ENCODE data around the gene WEE2. TPM values are rescaled to one million over a fixed set of nuclear protein-coding genes. Genes with fewer than 3 reads are reported as not detected.

WEE2 gene
- total RNA-seq, 2 experiments from 2014 or later = not detected

DNA sequence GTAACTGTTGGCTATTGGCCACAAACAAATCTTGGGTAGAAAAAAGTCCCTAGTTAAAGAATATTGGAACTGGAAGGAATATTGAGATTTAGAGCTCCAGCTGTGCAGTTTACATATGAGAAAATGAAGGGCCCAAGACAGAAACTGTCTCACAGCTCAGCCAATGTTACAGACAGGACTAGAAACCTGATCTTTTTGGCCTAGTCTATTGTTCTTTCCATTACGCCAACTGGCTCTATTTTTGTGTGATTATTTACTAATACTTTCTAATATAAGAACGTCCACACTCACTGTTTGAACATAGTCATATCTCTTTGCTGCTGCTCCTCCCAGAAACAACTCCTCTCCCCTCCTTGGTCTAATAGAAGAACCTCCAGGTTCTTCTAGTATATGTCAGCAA, 1.2 kb downstream of the WEE2 start:
- H3K27ac Mint-ChIP-seq = no peak overlapping the region
- ATAC-seq = no peak
- no peaks in the 10 kb centered on the region for H3K9me3 Mint-ChIP-seq (ENCODE audit: low read depth)
- peaks cover 6% of the 10 kb centered on the region for H3K36me3 Mint-ChIP-seq
- peaks cover 15% of the 10 kb centered on the region for H3K27me3 Mint-ChIP-seq
- H3K4me3 Mint-ChIP-seq = no peak overlapping the region
- H3K4me1 Mint-ChIP-seq = peaks cover 19% of the 10 kb centered on the region
- CTCF ChIA-PET = interaction anchor here (1.5 to 1.7 kb wide), 2 partner anchors 29 to 54 kb away, joined by 6 to 7 read pairs; partner anchors contain the start of gene SSBP1
- DNase-seq = no peak

DNA sequence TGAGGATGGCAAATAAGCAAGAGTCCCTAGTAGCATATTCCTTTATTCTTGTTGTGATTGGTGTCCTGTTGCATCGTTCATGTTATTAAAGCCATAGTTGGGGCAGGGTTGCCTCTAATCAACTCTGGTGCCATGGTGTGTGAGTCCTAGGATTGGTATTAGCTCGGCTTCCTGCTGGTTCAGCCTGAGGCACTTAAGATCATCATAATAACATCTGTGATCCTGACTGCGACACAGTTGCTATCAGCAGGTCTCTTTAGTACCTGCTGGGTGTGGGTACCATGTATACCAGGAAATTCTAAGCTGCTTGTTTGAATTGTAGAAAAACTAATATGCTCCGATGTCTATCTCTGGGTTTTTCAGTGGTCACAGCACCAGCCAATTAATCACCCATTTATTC, 1.6 kb downstream of the WEE2 start:
- CTCF ChIA-PET = interaction anchor here (1.5 to 1.7 kb wide), 2 partner anchors 28 to 55 kb away, joined by 6 to 7 read pairs; partner anchors contain the start of gene SSBP1
- ATAC-seq = no peak
- Mint-ChIP-seq H3K4me3 (no peak overlapping the region), H3K27me3 (peaks cover 12% of the 10 kb centered on the region), H3K4me1 (peaks cover 19% of the 10 kb centered on the region), H3K27ac (no peak overlapping the region), H3K36me3 (peaks cover 6% of the 10 kb centered on the region), H3K9me3 (ENCODE audit: low read depth) (no peaks in the 10 kb centered on the region)
- DNase-seq = no peak

DNA sequence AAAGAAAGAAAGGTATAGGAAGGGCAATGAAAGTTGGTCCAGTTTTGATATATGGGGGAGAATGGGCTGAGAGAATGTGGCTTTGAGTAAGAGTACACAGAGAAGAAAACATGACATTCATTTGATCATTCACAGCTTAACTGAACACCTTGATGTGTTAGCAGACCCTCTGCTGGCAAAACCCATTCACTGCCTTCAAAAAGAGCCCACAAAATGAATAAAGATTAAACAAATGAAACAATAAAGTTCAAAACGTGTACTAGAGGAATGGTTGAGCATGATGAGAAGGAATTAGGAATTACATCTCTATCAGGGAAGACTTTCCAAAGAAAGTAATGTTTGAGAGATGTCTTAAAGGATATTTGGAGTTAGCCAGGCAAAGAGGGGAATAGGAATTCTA, 2.1 kb downstream of the WEE2 start:
- Mint-ChIP-seq H3K27ac (no peak overlapping the region), H3K27me3 (peaks cover 8% of the 10 kb centered on the region), H3K9me3 (ENCODE audit: low read depth) (no peaks in the 10 kb centered on the region), H3K4me1 (peaks cover 19% of the 10 kb centered on the region), H3K4me3 (no peak overlapping the region), H3K36me3 (peaks cover 6% of the 10 kb centered on the region)
- DNase-seq = no peak
- CTCF ChIA-PET = interaction anchor here (1.5 to 1.7 kb wide), 2 partner anchors 10 to 55 kb away, joined by 4 to 7 read pairs; no protein-coding TSS in a partner anchor
- no peak for ATAC-seq

DNA sequence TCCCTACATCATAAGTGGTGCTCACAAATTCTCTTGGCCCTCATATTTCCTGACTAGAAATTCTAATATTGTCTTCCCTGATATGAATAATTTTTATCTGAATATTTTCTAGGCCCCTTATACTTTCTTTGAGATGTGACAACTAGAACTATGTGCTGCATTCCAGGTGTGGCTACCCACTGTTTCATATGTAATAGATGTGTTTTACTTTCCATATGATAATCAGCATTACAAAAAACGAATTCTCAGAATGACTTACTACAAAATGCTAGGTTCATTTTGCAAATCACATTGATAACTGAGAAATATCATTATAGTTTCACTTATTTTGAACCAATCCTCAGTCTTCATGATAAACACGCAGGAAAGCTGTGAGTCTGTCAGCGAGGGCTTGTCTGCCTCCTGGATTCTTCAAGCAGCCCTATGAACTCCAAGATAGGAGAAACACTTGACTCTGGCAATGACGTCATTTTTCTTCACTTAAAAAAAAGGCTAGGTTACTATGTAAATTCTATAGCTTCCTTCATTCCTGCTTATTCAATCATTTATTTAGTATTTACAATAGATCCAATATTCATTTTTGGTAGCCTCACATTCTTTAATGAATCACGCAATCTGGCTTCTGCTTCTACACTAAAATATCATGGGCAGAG, 4.6 kb downstream of the WEE2 start:
- Mint-ChIP-seq H3K36me3 (peaks cover 4% of the 10 kb centered on the region), H3K27me3 (peaks cover 7% of the 10 kb centered on the region), H3K4me1 (peaks cover 19% of the 10 kb centered on the region), H3K27ac (no peak overlapping the region), H3K4me3 (no peak overlapping the region), H3K9me3 (ENCODE audit: low read depth) (no peaks in the 10 kb centered on the region)
- ATAC-seq = no peak
- CTCF ChIA-PET = interaction anchor here (0.9 to 1.3 kb wide), 2 partner anchors 25 to 32 kb away, joined by 3 read pairs; no protein-coding TSS in a partner anchor
- DNase-seq = no peak

DNA sequence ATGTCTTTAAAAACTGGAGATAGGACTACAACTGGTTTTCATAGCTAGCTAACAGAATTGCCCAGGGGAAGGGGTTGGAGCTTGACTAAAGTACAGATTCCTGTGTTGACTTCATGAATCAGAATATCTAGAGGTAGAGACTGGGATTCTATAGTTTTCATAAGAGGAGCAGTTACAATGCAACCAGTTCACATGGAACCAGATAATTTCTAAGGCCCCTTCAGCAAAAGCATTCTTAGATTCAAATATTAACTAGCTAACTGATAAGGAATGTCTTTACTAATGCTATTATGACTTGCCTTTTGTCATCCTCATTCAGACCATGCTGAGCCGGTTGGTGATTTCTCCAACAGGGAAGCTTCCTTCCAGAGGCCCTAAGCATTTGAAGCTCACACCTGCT, 5.7 kb downstream of the WEE2 start:
- peaks cover 4% of the 10 kb centered on the region for H3K36me3 Mint-ChIP-seq
- H3K27ac Mint-ChIP-seq = no peak overlapping the region
- H3K27me3 Mint-ChIP-seq = peaks cover 3% of the 10 kb centered on the region
- CTCF ChIA-PET = interaction anchor here (0.9 to 1.3 kb wide), 2 partner anchors 24 to 33 kb away, joined by 3 read pairs; partner anchors contain the start of gene SSBP1
- H3K9me3 Mint-ChIP-seq (ENCODE audit: low read depth) = no peaks in the 10 kb centered on the region
- no peak for DNase-seq
- no peak for ATAC-seq
- H3K4me1 Mint-ChIP-seq = peaks cover 19% of the 10 kb centered on the region
- H3K4me3 Mint-ChIP-seq = no peak overlapping the region

DNA sequence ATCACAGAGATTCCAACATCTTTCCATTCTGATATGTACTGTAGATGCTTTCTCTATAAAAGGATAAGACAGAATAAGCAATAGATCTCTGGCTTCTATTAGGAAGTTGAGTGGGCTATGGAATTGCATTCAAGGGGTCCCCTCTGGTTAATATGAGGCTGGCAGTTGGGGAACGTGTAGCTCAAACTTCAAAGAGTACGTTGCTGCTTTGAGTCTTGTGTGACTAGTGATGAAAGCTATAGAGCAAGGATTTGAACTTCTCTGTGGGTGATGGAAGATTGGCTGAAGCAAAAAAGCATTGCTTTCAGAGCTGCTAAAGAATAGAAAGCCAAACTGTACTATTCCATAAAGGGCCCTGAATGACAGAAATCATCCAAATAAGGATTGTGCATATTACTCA, 6.4 kb downstream of the WEE2 start:
- H3K9me3 Mint-ChIP-seq (ENCODE audit: low read depth) = no peaks in the 10 kb centered on the region
- peaks cover 19% of the 10 kb centered on the region for H3K4me1 Mint-ChIP-seq
- no peak for ATAC-seq
- peaks cover 3% of the 10 kb centered on the region for H3K27me3 Mint-ChIP-seq
- no peak overlapping the region for H3K27ac Mint-ChIP-seq
- no peak overlapping the region for H3K4me3 Mint-ChIP-seq
- DNase-seq = no peak
- peaks cover 4% of the 10 kb centered on the region for H3K36me3 Mint-ChIP-seq
- CTCF ChIA-PET = interaction anchor here (0.9 kb wide), 1 partner anchor 23 kb away, joined by 3 read pairs; the partner anchor contains the start of gene SSBP1

DNA sequence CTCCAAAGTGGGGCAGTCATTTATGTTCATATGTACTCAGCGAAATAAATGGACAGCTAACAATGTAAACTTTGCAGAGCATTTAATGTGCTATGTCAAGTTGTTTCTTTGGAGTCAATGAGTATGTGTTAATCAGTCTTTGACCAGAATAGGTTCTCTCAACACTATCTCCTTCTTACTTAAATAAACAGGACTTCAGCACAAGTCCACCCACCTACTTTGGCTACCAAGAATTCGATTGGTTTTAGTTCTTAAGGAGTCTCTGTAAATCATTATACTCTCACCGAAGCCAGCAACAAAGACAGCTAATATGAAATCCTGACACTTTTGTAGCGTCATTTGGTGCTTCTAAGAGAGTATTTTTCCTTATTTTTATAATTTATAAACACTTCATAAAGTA, 6.9 kb downstream of the WEE2 start:
- no peaks in the 10 kb centered on the region for H3K9me3 Mint-ChIP-seq (ENCODE audit: low read depth)
- peaks cover 3% of the 10 kb centered on the region for H3K27me3 Mint-ChIP-seq
- CTCF ChIA-PET = interaction anchor here (1.0 kb wide), 1 partner anchor 56 kb away, joined by 3 read pairs; no protein-coding TSS in a partner anchor

DNA sequence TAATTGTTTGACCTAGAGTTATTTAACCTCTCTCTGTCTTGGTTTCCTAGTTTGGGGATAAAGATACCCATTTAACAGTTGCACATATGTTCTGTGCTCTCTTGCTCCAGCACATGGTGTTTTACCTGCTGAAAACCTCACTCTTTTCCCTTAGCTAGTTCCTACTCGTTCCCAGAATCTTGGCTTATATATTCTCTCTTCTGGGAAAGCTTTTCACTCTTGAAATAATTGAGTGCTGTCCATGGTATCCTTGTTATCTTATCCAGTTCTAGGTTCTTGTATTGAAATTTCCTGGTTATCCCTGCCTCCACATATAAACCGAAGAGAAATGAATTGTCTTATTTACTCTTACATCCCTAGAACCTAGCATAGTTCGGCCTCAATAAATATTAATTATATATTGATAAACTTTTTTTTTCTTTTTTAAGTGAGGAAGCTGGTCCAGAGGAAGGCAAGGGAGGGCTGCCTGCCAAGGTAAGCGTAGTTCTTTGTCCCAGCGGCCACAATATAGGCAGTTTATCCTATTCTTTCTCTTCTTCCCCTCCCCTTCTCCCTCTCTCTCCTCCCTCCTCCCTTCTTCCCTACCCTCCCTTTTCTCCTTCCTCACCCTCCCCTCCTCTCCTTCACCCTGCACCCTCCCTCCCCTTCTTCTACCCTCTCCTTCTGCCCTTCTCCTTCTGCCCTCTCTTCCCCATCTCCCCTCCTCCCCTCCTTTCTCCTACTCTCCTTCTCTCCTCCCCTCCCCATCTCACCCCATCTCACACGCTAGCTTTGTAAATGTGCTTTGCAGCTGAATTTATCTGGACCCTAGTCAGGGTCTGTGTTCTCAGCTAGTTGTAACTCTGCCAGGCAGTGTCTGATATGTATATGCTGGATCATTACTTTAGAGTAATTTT, 7.9 kb downstream of the WEE2 start:
- H3K4me1 Mint-ChIP-seq = peaks cover 22% of the 10 kb centered on the region
- peaks cover 3% of the 10 kb centered on the region for H3K27me3 Mint-ChIP-seq
- DNase-seq = no peak
- CTCF ChIA-PET = interaction anchor here (1.0 kb wide), 2 partner anchors 14 to 57 kb away, joined by 3 read pairs; no protein-coding TSS in a partner anchor
- H3K9me3 Mint-ChIP-seq (ENCODE audit: low read depth) = no peaks in the 10 kb centered on the region
- no peak overlapping the region for H3K4me3 Mint-ChIP-seq
- ATAC-seq = no peak
- no peak overlapping the region for H3K27ac Mint-ChIP-seq
- peaks cover under 1% of the 10 kb centered on the region for H3K36me3 Mint-ChIP-seq

More for the DNA sequence above, 6.9 kb downstream of the WEE2 start:
- ATAC-seq = no peak
- Mint-ChIP-seq H3K4me1 (peaks cover 22% of the 10 kb centered on the region), H3K36me3 (peaks cover 4% of the 10 kb centered on the region), H3K27ac (no peak overlapping the region), H3K4me3 (no peak overlapping the region)
- no peak for DNase-seq

DNA sequence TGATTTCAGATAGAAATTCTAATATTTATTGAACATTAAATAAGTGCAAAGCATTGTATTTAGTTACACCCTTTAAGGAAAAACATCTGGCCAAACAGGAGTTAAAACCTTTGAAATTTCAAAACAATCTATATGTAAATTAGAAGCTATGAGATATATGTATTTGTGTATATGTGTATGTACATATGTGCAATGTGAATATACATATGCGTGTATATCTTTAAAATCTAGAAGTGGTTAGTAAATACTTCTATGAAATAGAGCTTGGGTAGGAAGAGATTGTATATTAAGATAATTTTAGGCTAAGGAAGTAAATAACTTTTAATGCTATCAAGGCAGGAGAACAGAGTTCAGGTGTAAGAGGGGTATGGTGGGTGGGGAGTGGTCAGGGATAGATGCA, 9.3 kb downstream of the WEE2 start:
- Mint-ChIP-seq H3K27me3 (peaks cover 3% of the 10 kb centered on the region), H3K4me3 (no peak overlapping the region), H3K9me3 (ENCODE audit: low read depth) (no peaks in the 10 kb centered on the region), H3K4me1 (peaks cover 8% of the 10 kb centered on the region), H3K27ac (no peak overlapping the region), H3K36me3 (no peaks in the 10 kb centered on the region)
- ATAC-seq (no peak), DNase-seq (no peak)
- CTCF ChIA-PET = interaction anchor here (1.2 kb wide), 1 partner anchor 184 kb away, joined by 3 read pairs; no protein-coding TSS in a partner anchor

DNA sequence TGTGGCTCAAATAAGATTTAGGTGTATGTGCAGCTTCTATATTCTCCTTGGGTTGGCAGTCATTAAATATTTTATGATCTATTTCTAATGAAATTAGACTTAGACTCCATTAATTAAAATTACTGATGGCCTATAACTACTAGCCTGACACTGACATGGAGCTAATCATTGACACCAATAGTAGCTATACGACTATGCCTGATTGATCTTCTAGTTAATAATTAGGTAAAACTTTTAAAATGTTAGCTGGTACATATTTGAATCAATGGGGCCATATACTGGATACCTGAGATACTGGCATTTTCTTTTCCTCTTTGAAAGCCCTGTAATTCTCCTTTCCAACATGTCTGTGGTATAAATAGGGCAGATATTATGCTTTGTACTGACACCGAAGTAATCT, 14.4 kb downstream of the WEE2 start:
- Mint-ChIP-seq H3K36me3 (no peaks in the 10 kb centered on the region), H3K27ac (no peak overlapping the region), H3K27me3 (no peaks in the 10 kb centered on the region), H3K9me3 (ENCODE audit: low read depth) (no peaks in the 10 kb centered on the region), H3K4me1 (peaks cover 5% of the 10 kb centered on the region), H3K4me3 (no peak overlapping the region)
- no peak for DNase-seq
- CTCF ChIA-PET = interaction anchor here (1.0 to 4.1 kb wide), 2 partner anchors 8 to 14 kb away, joined by 3 to 20 read pairs; partner anchors contain the start of gene SSBP1
- ATAC-seq = no peak

DNA sequence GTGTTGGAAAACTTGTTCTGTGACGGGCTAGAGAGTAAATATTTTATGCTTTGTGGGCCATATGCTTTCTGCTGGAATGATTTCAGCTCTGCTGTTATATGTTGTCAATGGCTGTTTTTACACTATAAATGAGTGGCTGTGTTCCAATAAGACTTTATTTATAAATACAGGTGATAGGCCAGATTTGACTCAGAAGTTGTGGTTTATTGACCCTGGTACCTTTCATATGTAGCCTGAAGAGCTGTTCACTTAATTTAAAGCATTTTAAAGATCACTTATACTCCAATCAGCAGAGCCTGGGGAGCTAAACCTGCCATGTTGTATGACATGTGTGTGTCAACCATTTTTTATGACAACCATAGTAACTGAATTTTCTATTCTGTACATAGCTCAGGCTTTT, 20.9 kb downstream of the WEE2 start:
- no peak for DNase-seq
- H3K27me3 Mint-ChIP-seq = no peaks in the 10 kb centered on the region
- no peak for ATAC-seq
- H3K4me3 Mint-ChIP-seq = no peak overlapping the region
- CTCF ChIA-PET = interaction anchor here (0.7 to 1.4 kb wide), 2 partner anchors 9 to 75 kb away, joined by 4 to 12 read pairs; partner anchors contain the start of gene SSBP1
- H3K4me1 Mint-ChIP-seq = no peaks in the 10 kb centered on the region
- H3K27ac Mint-ChIP-seq = no peak overlapping the region
- no peaks in the 10 kb centered on the region for H3K36me3 Mint-ChIP-seq
- H3K9me3 Mint-ChIP-seq (ENCODE audit: low read depth) = no peaks in the 10 kb centered on the region

DNA sequence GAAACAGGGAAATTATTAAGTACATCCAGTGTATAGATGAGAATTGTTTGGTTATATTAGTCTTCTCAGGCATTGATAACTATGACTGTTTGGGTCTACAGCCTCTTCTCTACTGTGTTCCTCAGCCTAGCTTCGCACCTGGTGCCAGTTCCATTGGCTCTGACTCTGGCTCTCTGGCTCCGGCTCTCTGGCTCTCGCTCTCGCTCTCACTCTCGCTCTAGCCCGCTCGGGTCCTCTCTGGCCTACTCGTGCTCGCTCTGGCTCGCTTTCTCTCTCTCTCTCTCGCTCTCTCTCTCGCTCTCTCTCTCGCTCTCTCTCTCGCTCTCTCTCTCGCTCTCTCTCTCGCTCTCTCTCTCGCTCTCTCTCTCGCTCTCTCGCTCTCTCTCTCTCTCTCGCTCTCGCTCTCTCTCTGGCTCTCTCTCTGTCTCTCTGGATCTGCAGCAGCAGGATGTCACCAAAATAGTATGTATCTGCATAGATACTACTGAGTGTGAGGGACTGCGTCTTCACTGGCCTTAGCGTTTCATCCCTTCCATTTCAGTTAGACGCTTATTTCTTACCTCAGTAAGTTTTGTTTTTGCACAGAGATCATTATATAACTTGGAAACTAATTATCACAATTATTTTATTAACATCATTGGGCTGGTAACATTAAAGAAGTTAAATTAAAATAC, 23.5 kb downstream of the WEE2 start:
- Mint-ChIP-seq H3K36me3 (no peaks in the 10 kb centered on the region), H3K27ac (no peak overlapping the region), H3K4me1 (peaks cover 4% of the 10 kb centered on the region), H3K9me3 (ENCODE audit: low read depth) (no peaks in the 10 kb centered on the region), H3K4me3 (no peak overlapping the region), H3K27me3 (no peaks in the 10 kb centered on the region)
- ATAC-seq = no peak
- CTCF ChIA-PET = interaction anchor here (0.6 to 1.0 kb wide), 2 partner anchors 10 to 76 kb away, joined by 3 to 4 read pairs; no protein-coding TSS in a partner anchor
- no peak for DNase-seq
